ENCODE measurements around the gene ABCC4. TPM values are rescaled to one million over a fixed set of nuclear protein-coding genes. Genes with fewer than 3 reads are reported as not detected.

Gene ABCC4
- total and polyA plus RNA-seq, 2 of the 13 experiments (the other 11 are each of a cell fraction or from before 2014, with no cell fraction given) = 4.2 to 11.3 TPM

DNA sequence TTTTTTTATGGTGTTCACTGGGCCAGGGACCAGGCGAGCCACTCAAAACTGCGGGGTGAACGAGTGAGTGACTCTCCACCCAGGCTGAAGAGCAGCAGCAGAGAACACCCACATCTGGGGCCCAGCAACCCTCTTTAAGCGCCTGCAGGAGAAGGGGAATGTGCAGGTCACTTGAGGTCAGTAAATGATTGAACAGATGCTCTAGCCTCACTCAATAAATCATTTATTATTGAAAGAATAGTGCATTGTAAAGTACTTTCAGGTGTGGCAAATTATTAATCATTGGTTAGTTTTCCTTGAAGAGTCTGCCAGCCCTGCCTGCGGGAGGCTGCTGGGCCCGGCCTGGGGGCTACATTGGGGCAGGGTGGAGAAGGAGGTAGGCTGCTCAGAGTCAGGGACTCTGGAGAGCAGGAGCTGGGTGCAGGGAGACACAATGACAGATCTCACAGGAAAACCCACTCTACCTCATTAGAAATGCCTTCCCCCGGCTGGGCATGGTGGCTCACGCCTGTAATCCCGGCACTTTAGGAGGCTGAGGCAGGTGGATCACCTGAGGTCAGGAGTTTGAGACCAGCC is 42.5 kb downstream of the ABCC4 start (continued):
- TF ChIP-seq, protein P1, sequence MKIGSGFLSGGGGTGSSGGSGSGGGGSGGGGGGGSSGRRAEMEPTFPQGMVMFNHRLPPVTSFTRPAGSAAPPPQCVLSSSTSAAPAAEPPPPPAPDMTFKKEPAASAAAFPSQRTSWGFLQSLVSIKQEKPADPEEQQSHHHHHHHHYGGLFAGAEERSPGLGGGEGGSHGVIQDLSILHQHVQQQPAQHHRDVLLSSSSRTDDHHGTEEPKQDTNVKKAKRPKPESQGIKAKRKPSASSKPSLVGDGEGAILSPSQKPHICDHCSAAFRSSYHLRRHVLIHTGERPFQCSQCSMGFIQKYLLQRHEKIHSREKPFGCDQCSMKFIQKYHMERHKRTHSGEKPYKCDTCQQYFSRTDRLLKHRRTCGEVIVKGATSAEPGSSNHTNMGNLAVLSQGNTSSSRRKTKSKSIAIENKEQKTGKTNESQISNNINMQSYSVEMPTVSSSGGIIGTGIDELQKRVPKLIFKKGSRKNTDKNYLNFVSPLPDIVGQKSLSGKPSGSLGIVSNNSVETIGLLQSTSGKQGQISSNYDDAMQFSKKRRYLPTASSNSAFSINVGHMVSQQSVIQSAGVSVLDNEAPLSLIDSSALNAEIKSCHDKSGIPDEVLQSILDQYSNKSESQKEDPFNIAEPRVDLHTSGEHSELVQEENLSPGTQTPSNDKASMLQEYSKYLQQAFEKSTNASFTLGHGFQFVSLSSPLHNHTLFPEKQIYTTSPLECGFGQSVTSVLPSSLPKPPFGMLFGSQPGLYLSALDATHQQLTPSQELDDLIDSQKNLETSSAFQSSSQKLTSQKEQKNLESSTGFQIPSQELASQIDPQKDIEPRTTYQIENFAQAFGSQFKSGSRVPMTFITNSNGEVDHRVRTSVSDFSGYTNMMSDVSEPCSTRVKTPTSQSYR (CRISPR knock-in tag; IDR thresholded peaks at IDR 0.05; ENCODE audit: borderline replicate concordance) = no peak
- TF ChIP-seq GPBP1L1 (CRISPR knock-in tag; IDR thresholded peaks at IDR 0.05) = no peak
- TF ChIP-seq ZNF3 (CRISPR knock-in tag; IDR thresholded peaks at IDR 0.05) = no peak
- TF ChIP-seq, protein P2, sequence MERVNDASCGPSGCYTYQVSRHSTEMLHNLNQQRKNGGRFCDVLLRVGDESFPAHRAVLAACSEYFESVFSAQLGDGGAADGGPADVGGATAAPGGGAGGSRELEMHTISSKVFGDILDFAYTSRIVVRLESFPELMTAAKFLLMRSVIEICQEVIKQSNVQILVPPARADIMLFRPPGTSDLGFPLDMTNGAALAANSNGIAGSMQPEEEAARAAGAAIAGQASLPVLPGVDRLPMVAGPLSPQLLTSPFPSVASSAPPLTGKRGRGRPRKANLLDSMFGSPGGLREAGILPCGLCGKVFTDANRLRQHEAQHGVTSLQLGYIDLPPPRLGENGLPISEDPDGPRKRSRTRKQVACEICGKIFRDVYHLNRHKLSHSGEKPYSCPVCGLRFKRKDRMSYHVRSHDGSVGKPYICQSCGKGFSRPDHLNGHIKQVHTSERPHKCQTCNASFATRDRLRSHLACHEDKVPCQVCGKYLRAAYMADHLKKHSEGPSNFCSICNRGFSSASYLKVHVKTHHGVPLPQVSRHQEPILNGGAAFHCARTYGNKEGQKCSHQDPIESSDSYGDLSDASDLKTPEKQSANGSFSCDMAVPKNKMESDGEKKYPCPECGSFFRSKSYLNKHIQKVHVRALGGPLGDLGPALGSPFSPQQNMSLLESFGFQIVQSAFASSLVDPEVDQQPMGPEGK (CRISPR knock-in tag; IDR thresholded peaks at IDR 0.05) = peak; percentile 56; the same call in 1 of the 2 replicates
- no peak for TF ChIP-seq ZNF282 (IDR thresholded peaks at IDR 0.05; ENCODE audit: partially characterized antibody)
- TF ChIP-seq, protein P3, sequence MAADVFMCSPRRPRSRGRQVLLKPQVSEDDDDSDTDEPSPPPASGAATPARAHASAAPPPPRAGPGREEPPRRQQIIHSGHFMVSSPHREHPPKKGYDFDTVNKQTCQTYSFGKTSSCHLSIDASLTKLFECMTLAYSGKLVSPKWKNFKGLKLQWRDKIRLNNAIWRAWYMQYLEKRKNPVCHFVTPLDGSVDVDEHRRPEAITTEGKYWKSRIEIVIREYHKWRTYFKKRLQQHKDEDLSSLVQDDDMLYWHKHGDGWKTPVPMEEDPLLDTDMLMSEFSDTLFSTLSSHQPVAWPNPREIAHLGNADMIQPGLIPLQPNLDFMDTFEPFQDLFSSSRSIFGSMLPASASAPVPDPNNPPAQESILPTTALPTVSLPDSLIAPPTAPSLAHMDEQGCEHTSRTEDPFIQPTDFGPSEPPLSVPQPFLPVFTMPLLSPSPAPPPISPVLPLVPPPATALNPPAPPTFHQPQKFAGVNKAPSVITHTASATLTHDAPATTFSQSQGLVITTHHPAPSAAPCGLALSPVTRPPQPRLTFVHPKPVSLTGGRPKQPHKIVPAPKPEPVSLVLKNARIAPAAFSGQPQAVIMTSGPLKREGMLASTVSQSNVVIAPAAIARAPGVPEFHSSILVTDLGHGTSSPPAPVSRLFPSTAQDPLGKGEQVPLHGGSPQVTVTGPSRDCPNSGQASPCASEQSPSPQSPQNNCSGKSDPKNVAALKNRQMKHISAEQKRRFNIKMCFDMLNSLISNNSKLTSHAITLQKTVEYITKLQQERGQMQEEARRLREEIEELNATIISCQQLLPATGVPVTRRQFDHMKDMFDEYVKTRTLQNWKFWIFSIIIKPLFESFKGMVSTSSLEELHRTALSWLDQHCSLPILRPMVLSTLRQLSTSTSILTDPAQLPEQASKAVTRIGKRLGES (CRISPR knock-in tag; IDR thresholded peaks at IDR 0.05; ENCODE audit: borderline replicate concordance) = no peak
- no peak for TF ChIP-seq BRD4 (CRISPR knock-in tag; IDR thresholded peaks at IDR 0.05)
- TF ChIP-seq SOX13 (IDR thresholded peaks at IDR 0.05) = no peak
- TF ChIP-seq SOX13 (CRISPR knock-in tag; conservative IDR thresholded peaks at IDR 0.05 in 1 of 2, IDR thresholded peaks at IDR 0.05 in 1 of 2) = peak in 1 of 2 experiments; percentile 56; a peak in 1 of 4 replicates
- 0 out of 2 replicates have a peak, but pooled peaks have one; percentile 17 for TF ChIP-seq ARID5B (CRISPR knock-in tag; IDR thresholded peaks at IDR 0.05)
- 0 out of 2 replicates have a peak, but pooled peaks have one; percentile 0 for TF ChIP-seq ZFY (CRISPR knock-in tag; IDR thresholded peaks at IDR 0.05)
- no peak for TF ChIP-seq GLMP (CRISPR knock-in tag; IDR thresholded peaks at IDR 0.05; ENCODE audit: borderline replicate concordance)
- 0 out of 2 replicates have a peak, but pooled peaks have one; percentile 34 for TF ChIP-seq NR2F2 (IDR thresholded peaks at IDR 0.05; ENCODE audit: borderline replicate concordance, low read depth)
- no peak for TF ChIP-seq ZFAT (CRISPR knock-in tag; conservative IDR thresholded peaks at IDR 0.05)

Measured in HepG2 (cell line).